Activated T-helper 17 cell treated with anti-CD3 and anti-CD28 coated beads, Interleukin-2, amount 50 U/mL, for 72 hours (primary cell): ENCODE results near the gene TAB2. TPM values are rescaled to one million over a fixed set of nuclear protein-coding genes. Genes with fewer than 3 reads are reported as not detected.
"Not testable (repeated sequence)": the region's sequence is repeated elsewhere in the genome, so short reads cannot be mapped to it uniquely, and the experiment has no call there.

Experiments used
- ATAC-seq: fragments of 150-1000 bp; cut with Tn5 transposase; replicated peaks from 2 replicates; pipeline ENCODE4 v1.10.0; 2021; ENCODE audit warnings: mild to moderate bottlenecking, moderate library complexity
- H3K27ac Mint-ChIP-seq: one replicate; pipeline ENCODE4 v1.8.0; 2022; ENCODE audit warnings: mixed read lengths
- H3K27me3 Mint-ChIP-seq: one replicate; pipeline ENCODE4 v1.8.0; 2022; ENCODE audit warnings: mixed read lengths
- H3K36me3 Mint-ChIP-seq: one replicate; pipeline ENCODE4 v1.8.0; 2022; ENCODE audit warnings: low read depth, mild to moderate bottlenecking, mixed read lengths
- H3K4me1 Mint-ChIP-seq: one replicate; pipeline ENCODE4 v1.8.0; 2022; ENCODE audit warnings: mixed read lengths
- H3K4me3 Mint-ChIP-seq: one replicate; pipeline ENCODE4 v1.8.0; 2022; ENCODE audit warnings: mild to moderate bottlenecking, mixed read lengths
- H3K9me3 Mint-ChIP-seq: one replicate; pipeline ENCODE4 v1.8.0; 2022; ENCODE audit warnings: mixed read lengths
- total RNA-seq, 2 donors: library from RNA; stranded (reverse); gene quantifications; one replicate each; pipeline ENCODE4 v1.2.3, GENCODE V29; 2022

TAB2 gene
- total RNA-seq, 2 donors from 2014 or later = 164 to 185 TPM

DNA sequence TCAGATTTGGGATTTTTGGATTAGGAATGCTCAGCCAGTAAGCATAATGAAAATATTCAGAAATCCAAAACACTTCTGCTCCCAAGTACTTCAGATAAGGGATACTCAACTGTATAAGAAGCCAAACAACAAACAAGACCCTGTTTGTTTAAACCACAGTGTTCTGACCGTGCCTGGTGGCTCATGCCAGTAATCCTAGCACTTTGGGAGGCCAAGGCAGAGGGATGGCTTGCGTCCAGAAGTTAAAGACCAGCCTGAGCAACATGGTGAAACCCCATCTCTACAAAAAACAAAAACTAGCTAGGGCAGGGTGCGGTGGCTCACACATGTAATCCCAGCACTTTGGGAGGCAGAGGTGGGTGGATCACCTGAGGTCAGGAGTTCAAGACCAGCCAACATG lies 142.7 kb downstream of the TAB2 start:
- not testable (repeated sequence) for H3K9me3 Mint-ChIP-seq, H3K4me3 Mint-ChIP-seq, H3K27me3 Mint-ChIP-seq, ATAC-seq
- peaks cover 45% of the 10 kb centered on the region for H3K4me1 Mint-ChIP-seq
- peaks cover 100% of the 10 kb centered on the region for H3K36me3 Mint-ChIP-seq
- peak overlapping the region; percentile 54 for H3K27ac Mint-ChIP-seq

Other genes with a start within 250 kb of the TAB2 start
- 10 to 100 TPM; 16.0 to 16.4 TPM for gene SUMO4, start 82.5 kb downstream of the TAB2 start, total RNA-seq
- gene ZC3H12D, start 167.3 kb downstream of the TAB2 start, total RNA-seq = 100 to 1,000 TPM; 117 to 254 TPM
- gene PPIL4, start 228.3 kb downstream of the TAB2 start, total RNA-seq = 10 to 100 TPM; 19.8 to 24.7 TPM
- 10 to 100 TPM; 10.4 to 14.1 TPM for gene GINM1, start 248.7 kb downstream of the TAB2 start, total RNA-seq